ENCODE results near the gene HDAC9.

The HDAC9 gene

DNA sequence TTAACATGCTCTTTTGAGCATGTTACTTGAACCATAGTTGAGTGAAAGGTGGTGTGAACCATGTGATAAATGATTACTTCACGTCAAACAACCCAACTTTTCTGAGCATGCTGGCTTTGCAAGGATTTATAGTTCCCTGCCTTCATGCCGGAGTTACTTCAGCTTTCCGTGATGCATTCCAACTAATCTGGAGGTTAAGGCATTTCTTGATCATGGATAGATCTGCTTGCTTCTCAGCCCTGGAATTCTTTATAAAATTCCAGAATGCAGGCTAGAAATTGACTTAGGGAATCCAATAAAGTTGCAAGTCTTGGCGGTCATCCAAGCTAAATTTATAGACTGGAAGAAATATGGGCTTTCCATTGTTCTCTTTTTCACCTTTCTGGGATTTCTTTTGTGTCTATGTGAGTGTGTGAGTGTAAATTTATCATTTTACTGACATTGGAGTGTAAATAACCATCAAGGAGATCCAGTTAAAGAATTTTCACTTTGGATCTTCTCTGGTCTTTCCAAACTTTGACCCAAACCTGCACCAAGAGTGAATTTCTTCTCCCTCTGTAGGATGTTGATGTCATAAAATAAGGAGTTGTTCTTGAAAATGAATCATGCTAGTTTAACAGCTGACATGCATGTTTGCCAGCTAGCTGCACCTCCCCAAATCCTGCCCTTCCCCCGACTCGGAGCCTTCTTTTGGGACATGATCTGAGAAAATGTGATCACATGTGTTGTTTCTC lies 332.9 kb downstream of the HDAC9 start:
- Histone ChIP-seq H3K4me1 (ENCODE audit: insufficient read depth, insufficient read length) (no peaks in the 10 kb centered on the region), H3K4me3 (ENCODE audit: insufficient read length, low read depth) (no peak overlapping the region), H3K36me3 (ENCODE audit: insufficient read depth, insufficient read length, low read length) (no peaks in the 10 kb centered on the region), H3K9ac (ENCODE audit: insufficient read length, low read depth) (no peak overlapping the region), H3K9me3 (ENCODE audit: insufficient read depth, low read length) (no peaks in the 10 kb centered on the region), H3K27me3 (ENCODE audit: insufficient read depth, insufficient read length) (no peaks in the 10 kb centered on the region)
- TF ChIP-seq YY1 (IDR thresholded peaks at IDR 0.05; ENCODE audit: insufficient read depth, insufficient read length): no peak
- no peak for TF ChIP-seq SUZ12 (IDR thresholded peaks at IDR 0.05; ENCODE audit: extremely low read depth, insufficient read depth, insufficient read length)
- no peak for TF ChIP-seq ZNF274 (IDR thresholded peaks at IDR 0.05; ENCODE audit: low read depth, low read length)
- DNase-seq (ENCODE audit: low read depth, low spot score): no peak

DNA sequence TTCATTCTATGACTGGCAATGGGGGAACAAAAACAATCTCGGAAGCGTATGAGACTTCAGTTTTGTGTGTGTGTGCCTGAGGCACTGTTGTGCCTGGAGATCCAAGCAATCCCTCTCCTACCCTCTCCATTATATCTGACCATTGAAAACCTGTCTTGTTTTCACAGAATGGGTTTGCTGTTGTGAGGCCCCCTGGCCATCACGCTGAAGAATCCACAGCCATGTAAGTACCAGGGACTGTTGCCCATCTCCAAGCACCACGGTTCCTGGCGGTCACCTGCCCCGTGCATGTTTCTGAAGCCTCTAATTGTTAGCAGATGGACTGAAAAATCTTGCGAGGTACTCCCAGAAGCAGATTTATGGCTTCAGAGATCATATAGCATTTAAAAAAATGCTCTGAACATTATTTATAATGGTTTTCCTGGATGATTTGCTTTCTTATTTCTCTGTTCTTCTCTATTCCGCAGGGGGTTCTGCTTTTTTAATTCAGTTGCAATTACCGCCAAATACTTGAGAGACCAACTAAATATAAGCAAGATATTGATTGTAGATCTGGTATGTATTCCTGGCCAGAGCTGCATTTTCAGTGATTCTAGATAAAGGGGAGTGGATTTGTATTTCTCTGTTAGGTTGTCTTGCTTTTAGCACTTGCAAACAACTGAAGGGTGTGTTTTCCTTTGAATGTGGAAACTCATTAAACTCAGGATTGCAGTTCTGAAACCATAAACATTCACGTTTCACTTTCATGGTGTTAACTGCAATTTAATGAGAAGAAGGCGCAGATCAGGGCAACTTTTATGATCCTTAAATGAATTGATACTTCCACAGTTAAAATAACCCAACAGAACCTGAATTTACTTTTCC lies 333.7 kb downstream of the HDAC9 start:
- Histone ChIP-seq H3K9me3 (ENCODE audit: insufficient read depth, low read length) (no peaks in the 10 kb centered on the region), H3K36me3 (ENCODE audit: insufficient read depth, insufficient read length, low read length) (no peaks in the 10 kb centered on the region), H3K27me3 (ENCODE audit: insufficient read depth, insufficient read length) (no peaks in the 10 kb centered on the region), H3K4me1 (ENCODE audit: insufficient read depth, insufficient read length) (no peaks in the 10 kb centered on the region), H3K4me3 (ENCODE audit: insufficient read length, low read depth) (no peak overlapping the region), H3K9ac (ENCODE audit: insufficient read length, low read depth) (no peak overlapping the region)
- no peak for TF ChIP-seq ZNF274 (IDR thresholded peaks at IDR 0.05; ENCODE audit: low read depth, low read length)
- TF ChIP-seq YY1 (IDR thresholded peaks at IDR 0.05; ENCODE audit: insufficient read depth, insufficient read length): no peak
- DNase-seq (ENCODE audit: low read depth, low spot score): no peak

DNA sequence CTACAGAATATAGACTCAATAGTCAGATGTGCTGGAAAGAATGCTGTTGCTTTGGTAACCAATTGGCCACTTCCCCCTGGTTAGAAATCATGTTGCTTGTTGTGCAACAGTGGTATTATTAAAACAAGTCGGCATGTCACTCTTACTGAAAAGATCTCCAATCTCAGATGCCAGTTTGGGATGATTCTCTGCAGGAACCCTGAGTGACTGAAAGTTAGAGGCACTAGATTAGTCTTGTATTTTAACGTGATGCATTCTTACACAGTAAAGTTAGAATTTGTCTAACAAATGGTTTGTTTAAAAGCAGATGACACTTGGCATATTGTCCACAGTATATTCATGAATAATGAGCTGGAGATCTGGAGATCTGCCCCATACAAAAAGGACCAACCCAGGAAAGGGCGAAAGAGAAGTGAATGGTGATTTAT lies 334.3 kb downstream of the HDAC9 start:
- TF ChIP-seq SUZ12 (IDR thresholded peaks at IDR 0.05; ENCODE audit: extremely low read depth, insufficient read depth, insufficient read length) (no peak), ZNF274 (IDR thresholded peaks at IDR 0.05; ENCODE audit: low read depth, low read length) (no peak), YY1 (IDR thresholded peaks at IDR 0.05; ENCODE audit: insufficient read depth, insufficient read length) (no peak)
- Histone ChIP-seq H3K4me3 (ENCODE audit: insufficient read length, low read depth) (no peak overlapping the region), H3K36me3 (ENCODE audit: insufficient read depth, insufficient read length, low read length) (no peaks in the 10 kb centered on the region), H3K27me3 (ENCODE audit: insufficient read depth, insufficient read length) (no peaks in the 10 kb centered on the region), H3K9ac (ENCODE audit: insufficient read length, low read depth) (no peak overlapping the region), H3K4me1 (ENCODE audit: insufficient read depth, insufficient read length) (no peaks in the 10 kb centered on the region), H3K9me3 (ENCODE audit: insufficient read depth, low read length) (no peaks in the 10 kb centered on the region)
- DNase-seq (ENCODE audit: low read depth, low spot score): no peak

- no peaks in the 10 kb centered on the region for H3K36me3 ChIP-seq (ENCODE audit: insufficient read depth, insufficient read length, low read length)
- no peaks in the 10 kb centered on the region for H3K4me1 ChIP-seq (ENCODE audit: insufficient read depth, insufficient read length)
- no peak for DNase-seq (ENCODE audit: low read depth, low spot score)
- no peak overlapping the region for H3K9ac ChIP-seq (ENCODE audit: insufficient read length, low read depth)
- H3K9me3 ChIP-seq (ENCODE audit: insufficient read depth, low read length): no peaks in the 10 kb centered on the region
- TF ChIP-seq SUZ12 (IDR thresholded peaks at IDR 0.05; ENCODE audit: extremely low read depth, insufficient read depth, insufficient read length): no peak
- no peak for TF ChIP-seq ZNF274 (IDR thresholded peaks at IDR 0.05; ENCODE audit: low read depth, low read length)
- TF ChIP-seq YY1 (IDR thresholded peaks at IDR 0.05; ENCODE audit: insufficient read depth, insufficient read length): no peak
- no peaks in the 10 kb centered on the region for H3K27me3 ChIP-seq (ENCODE audit: insufficient read depth, insufficient read length)
- H3K4me3 ChIP-seq (ENCODE audit: insufficient read length, low read depth): no peak overlapping the region
Observed at GRCh38 chr7:18831419-18831818, 335.9 kb downstream of the HDAC9 start.

- Histone ChIP-seq H3K9ac (ENCODE audit: insufficient read length, low read depth) (no peak overlapping the region), H3K36me3 (ENCODE audit: insufficient read depth, insufficient read length, low read length) (no peaks in the 10 kb centered on the region), H3K4me3 (ENCODE audit: insufficient read length, low read depth) (no peak overlapping the region), H3K4me1 (ENCODE audit: insufficient read depth, insufficient read length) (no peaks in the 10 kb centered on the region), H3K9me3 (ENCODE audit: insufficient read depth, low read length) (no peaks in the 10 kb centered on the region), H3K27me3 (ENCODE audit: insufficient read depth, insufficient read length) (no peaks in the 10 kb centered on the region)
- DNase-seq (ENCODE audit: low read depth, low spot score): no peak
- TF ChIP-seq SUZ12 (IDR thresholded peaks at IDR 0.05; ENCODE audit: extremely low read depth, insufficient read depth, insufficient read length): no peak
Observed at GRCh38 chr7:18831943-18832342, 336.4 kb downstream of the HDAC9 start.

GRCh38 chr7:18834577-18834976 lies 339.0 kb downstream of the HDAC9 start:
- no peak for DNase-seq (ENCODE audit: low read depth, low spot score)
- no peak overlapping the region for H3K9ac ChIP-seq (ENCODE audit: insufficient read length, low read depth)
- TF ChIP-seq YY1 (IDR thresholded peaks at IDR 0.05; ENCODE audit: insufficient read depth, insufficient read length) (no peak), SUZ12 (IDR thresholded peaks at IDR 0.05; ENCODE audit: extremely low read depth, insufficient read depth, insufficient read length) (no peak), ZNF274 (IDR thresholded peaks at IDR 0.05; ENCODE audit: low read depth, low read length) (no peak)
- H3K4me3 ChIP-seq (ENCODE audit: insufficient read length, low read depth): no peak overlapping the region
- H3K4me1 ChIP-seq (ENCODE audit: insufficient read depth, insufficient read length): no peaks in the 10 kb centered on the region
- no peaks in the 10 kb centered on the region for H3K27me3 ChIP-seq (ENCODE audit: insufficient read depth, insufficient read length)
- H3K9me3 ChIP-seq (ENCODE audit: insufficient read depth, low read length): no peaks in the 10 kb centered on the region
- H3K36me3 ChIP-seq (ENCODE audit: insufficient read depth, insufficient read length, low read length): no peaks in the 10 kb centered on the region

DNA sequence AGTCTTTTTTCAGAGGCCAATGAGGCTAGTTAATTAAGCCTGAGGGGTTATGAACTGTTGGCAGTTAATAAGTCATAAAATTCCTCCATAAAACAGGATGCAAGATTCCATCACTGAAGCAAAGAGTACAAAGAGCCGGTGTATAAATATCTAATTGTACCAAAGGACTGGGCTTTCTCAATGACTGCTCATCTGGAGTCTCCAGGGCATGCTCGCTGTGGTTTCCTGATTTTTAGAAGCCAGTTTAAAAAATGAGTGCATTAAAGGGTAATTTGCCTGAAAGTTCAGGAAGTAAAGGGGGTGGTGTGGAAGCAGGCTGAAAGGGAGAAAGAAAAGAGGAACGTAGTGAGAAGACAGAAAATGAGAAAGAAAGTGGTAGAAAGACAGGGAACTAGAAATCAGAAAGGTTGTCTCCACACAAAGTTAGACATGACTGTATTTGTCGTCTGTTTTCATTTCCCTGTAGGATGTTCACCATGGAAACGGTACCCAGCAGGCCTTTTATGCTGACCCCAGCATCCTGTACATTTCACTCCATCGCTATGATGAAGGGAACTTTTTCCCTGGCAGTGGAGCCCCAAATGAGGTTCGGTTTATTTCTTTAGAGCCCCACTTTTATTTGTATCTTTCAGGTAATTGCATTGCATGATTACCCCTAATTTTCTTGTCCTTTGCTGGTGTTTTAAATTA lies 339.6 kb downstream of the HDAC9 start:
- TF ChIP-seq YY1 (IDR thresholded peaks at IDR 0.05; ENCODE audit: insufficient read depth, insufficient read length) (no peak), SUZ12 (IDR thresholded peaks at IDR 0.05; ENCODE audit: extremely low read depth, insufficient read depth, insufficient read length) (no peak), ZNF274 (IDR thresholded peaks at IDR 0.05; ENCODE audit: low read depth, low read length) (no peak)

More for the DNA sequence above, 339.6 kb downstream of the HDAC9 start:
- Histone ChIP-seq H3K36me3 (ENCODE audit: insufficient read depth, insufficient read length, low read length) (no peaks in the 10 kb centered on the region), H3K4me1 (ENCODE audit: insufficient read depth, insufficient read length) (no peaks in the 10 kb centered on the region), H3K9me3 (ENCODE audit: insufficient read depth, low read length) (no peaks in the 10 kb centered on the region), H3K9ac (ENCODE audit: insufficient read length, low read depth) (no peak overlapping the region), H3K27me3 (ENCODE audit: insufficient read depth, insufficient read length) (no peaks in the 10 kb centered on the region), H3K4me3 (ENCODE audit: insufficient read length, low read depth) (no peak overlapping the region)
- DNase-seq (ENCODE audit: low read depth, low spot score): no peak
